Ascending aorta (tissue), 2 donors: ENCODE measurements around the gene BAIAP3. TPM values are rescaled to one million over a fixed set of nuclear protein-coding genes. Genes with fewer than 3 reads are reported as not detected.

ENCODE experiments used
- DNase-seq, 2 donors: peaks; one replicate each; pipeline ENCODE4 v3.0.0-alpha.2; 2019; ENCODE audit warnings: low spot score in 2 of 2
- H3K27ac ChIP-seq, 2 donors: fragments of 200-600 bp; sonication (generic); one replicate each; pipeline ENCODE4 v1.5.1; 2016 to 2017; ENCODE audit warnings: mild to moderate bottlenecking in 1 of 2
- H3K27me3 ChIP-seq: fragments of 200-600 bp; sonication (generic); one replicate; pipeline ENCODE4 v1.5.1; 2017
- H3K36me3 ChIP-seq, 2 donors: fragments of 200-600 bp; sonication (generic); one replicate each; pipeline ENCODE4 v1.5.1; 2016
- H3K4me1 ChIP-seq, 2 donors: fragments of 200-600 bp; sonication (generic); one replicate each; pipeline ENCODE4 v1.5.1; 2016 to 2017; ENCODE audit warnings: mild to moderate bottlenecking in 1 of 2
- H3K4me3 ChIP-seq, 2 donors: fragments of 200-600 bp; sonication (generic); one replicate each; pipeline ENCODE4 v1.5.1; 2016 to 2017; ENCODE audit warnings: mild to moderate bottlenecking in 1 of 2
- H3K9me3 ChIP-seq, 2 donors: fragments of 200-600 bp; sonication (generic); one replicate each; pipeline ENCODE4 v1.5.1; 2016
- intact Hi-C: fragments of 100-400 bp; cut with DNase I; formaldehyde crosslinking; loops from one replicate; pipeline ENCODE4 v1.15.1; 2023
- total RNA-seq: library from RNA; depleted of rRNA; stranded (reverse); fragments of >200 nt; gene quantifications from one replicate; pipeline ENCODE4 v1.1.0, GENCODE V29; 2016
- TF ChIP-seq, protein P1 (sequence below), 3 experiments: fragments of 200-600 bp in 2 of 3; fragments of 450-650 bp in 1 of 3; sonication (generic) in 2 of 3; IDR thresholded peaks; one replicate each; pipeline ENCODE4 v1.5.1; 2016 to 2019; ENCODE audit warnings: antibody characterized with exemption in 3 of 3, mild to moderate bottlenecking in 1 of 3, moderate library complexity in 1 of 3

Gene BAIAP3
- total RNA-seq, 1 donor from 2014 or later, result 0.64 TPM

DNA sequence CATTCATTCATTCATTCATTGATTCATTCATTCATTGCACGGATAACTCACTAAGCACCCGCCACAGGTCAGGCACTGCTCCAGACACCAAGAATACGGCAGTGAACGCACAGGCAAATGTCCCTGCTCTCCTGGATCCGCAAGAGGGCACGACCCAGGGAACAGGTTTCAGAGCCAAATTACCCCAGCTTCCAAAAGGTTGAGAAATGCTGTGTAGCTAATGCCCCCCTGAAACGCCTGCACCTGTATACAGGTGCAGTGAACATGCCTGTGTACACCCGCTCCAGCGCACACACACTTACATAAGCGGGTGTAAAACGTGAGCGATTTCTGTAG, 33.6 kb upstream of the BAIAP3 start:
- Histone ChIP-seq H3K36me3 (no peaks in the 10 kb centered on the region), H3K4me3 (no peak overlapping the region), H3K27ac (no peak overlapping the region), H3K27me3 (peaks cover 9% of the 10 kb centered on the region), H3K9me3 (no peaks in the 10 kb centered on the region), H3K4me1 (peaks cover 0 to 4% of the 10 kb centered on the region in 2 donors)
- TF ChIP-seq, protein P1, sequence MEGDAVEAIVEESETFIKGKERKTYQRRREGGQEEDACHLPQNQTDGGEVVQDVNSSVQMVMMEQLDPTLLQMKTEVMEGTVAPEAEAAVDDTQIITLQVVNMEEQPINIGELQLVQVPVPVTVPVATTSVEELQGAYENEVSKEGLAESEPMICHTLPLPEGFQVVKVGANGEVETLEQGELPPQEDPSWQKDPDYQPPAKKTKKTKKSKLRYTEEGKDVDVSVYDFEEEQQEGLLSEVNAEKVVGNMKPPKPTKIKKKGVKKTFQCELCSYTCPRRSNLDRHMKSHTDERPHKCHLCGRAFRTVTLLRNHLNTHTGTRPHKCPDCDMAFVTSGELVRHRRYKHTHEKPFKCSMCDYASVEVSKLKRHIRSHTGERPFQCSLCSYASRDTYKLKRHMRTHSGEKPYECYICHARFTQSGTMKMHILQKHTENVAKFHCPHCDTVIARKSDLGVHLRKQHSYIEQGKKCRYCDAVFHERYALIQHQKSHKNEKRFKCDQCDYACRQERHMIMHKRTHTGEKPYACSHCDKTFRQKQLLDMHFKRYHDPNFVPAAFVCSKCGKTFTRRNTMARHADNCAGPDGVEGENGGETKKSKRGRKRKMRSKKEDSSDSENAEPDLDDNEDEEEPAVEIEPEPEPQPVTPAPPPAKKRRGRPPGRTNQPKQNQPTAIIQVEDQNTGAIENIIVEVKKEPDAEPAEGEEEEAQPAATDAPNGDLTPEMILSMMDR (IDR thresholded peaks at IDR 0.05), result no peak
- no peak for DNase-seq
- intact Hi-C loops, result no loop called here

DNA sequence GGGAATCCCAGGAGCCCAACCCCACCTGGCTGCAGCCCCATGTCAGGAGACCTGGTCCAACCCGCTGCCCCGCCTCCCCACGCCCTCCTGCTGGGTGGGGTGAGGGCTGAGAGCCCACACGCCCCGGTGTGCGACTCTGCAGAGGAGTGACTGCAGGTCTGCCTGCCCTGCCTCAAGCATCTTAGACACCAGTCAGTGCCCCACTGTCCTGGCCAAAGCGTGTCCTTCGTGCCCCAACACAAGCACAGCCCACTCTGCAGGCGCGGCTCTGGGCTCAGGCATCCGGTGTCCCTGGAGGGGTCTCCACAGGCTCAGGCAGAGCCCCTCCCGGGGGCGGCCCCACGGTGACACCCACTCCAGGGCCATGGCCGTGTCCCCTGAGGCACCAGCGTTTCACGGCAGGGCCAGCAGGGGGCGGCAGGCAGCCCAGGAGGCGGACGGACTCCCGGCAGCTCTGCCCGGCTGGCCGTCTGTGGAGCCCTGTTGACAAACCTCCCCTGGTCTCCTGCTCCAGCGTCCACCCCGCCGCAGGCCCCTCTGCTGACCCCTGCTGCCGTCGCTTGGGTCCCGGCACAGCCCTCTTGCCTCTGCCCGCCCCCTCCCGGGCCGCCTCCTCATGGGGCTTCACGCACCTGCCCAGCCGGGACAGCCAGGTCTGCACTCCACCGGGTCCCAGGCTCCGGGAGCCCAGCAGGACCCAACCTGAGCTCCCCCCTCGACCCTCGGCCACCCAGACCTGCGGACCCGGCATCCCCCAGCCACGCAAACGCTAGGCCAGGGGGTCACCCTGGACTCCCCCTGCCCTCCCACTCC, 32.6 kb upstream of the BAIAP3 start:
- Histone ChIP-seq H3K36me3 (no peaks in the 10 kb centered on the region), H3K27ac (no peak overlapping the region), H3K9me3 (no peaks in the 10 kb centered on the region), H3K4me3 (peak overlapping the region in 1 of 2 donors; percentile 12), H3K4me1 (peaks cover 0 to 4% of the 10 kb centered on the region in 2 donors), H3K27me3 (peaks cover 9% of the 10 kb centered on the region)
- DNase-seq, result peak in 1 of 2 donors; percentile 76
- TF ChIP-seq, protein P1 (IDR thresholded peaks at IDR 0.05), result peak; percentile 50 to 78 (median 69)
- intact Hi-C loops, result no loop called here

DNA sequence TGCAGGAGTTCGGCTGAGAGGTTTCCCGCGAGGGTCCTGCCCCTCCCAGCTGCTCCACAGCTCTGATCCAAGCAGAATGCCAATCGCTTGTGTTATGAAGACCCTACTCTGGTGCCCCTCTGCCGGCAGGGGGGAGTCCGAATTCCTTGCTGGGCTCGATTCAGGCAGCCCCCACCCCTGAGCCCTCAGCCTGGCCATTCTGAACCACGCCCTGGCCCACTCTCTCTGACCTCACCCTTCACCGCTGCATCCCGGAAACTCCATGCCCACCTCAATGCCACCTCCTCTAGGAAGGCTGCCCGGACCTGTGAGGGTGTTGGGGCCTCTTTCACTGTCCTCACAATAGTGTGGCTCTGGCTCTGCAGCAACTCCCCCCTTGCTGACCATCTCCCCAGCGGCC, 31.9 kb upstream of the BAIAP3 start:
- no peaks in the 10 kb centered on the region for H3K9me3 ChIP-seq
- H3K27ac ChIP-seq, result no peak overlapping the region
- H3K4me1 ChIP-seq, result peaks cover 0 to 4% of the 10 kb centered on the region in 2 donors
- DNase-seq, result no peak
- TF ChIP-seq, protein P1 (IDR thresholded peaks at IDR 0.05), result no peak
- H3K36me3 ChIP-seq, result no peaks in the 10 kb centered on the region
- intact Hi-C loops, result no loop called here
- no peak overlapping the region for H3K4me3 ChIP-seq
- H3K27me3 ChIP-seq, result peaks cover 9% of the 10 kb centered on the region

DNA sequence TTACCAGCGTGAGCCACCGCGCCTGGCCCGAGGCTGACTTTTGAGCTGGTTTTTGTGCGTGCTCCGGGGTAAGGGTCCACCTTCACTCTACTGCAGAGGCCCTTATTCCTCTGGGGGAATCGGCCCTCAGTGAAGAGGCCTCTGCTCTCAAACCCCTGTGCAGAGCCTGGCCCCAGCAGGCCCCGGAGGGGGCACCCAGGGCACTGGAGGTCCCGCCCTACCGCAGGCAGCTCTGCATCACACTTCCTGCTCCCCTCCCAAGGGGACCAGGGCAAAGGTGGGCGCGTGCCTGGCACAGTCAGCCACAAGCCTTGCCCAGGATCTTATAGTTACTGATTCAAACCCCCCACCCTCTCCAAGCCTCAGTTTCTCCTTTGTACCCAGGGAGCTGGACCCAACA, 27.6 kb upstream of the BAIAP3 start:
- Histone ChIP-seq H3K4me1 (peaks cover 6 to 7% of the 10 kb centered on the region in 2 donors), H3K4me3 (no peak overlapping the region), H3K36me3 (no peaks in the 10 kb centered on the region), H3K27ac (no peak overlapping the region), H3K27me3 (peaks cover 2% of the 10 kb centered on the region), H3K9me3 (no peaks in the 10 kb centered on the region)
- no peak for DNase-seq
- intact Hi-C loops, result loop anchor here (5.0 kb wide), 1 partner anchor 306 kb away; the partner anchor contains the start of genes CRAMP1 and IFT140
- TF ChIP-seq, protein P1 (IDR thresholded peaks at IDR 0.05), result no peak

DNA sequence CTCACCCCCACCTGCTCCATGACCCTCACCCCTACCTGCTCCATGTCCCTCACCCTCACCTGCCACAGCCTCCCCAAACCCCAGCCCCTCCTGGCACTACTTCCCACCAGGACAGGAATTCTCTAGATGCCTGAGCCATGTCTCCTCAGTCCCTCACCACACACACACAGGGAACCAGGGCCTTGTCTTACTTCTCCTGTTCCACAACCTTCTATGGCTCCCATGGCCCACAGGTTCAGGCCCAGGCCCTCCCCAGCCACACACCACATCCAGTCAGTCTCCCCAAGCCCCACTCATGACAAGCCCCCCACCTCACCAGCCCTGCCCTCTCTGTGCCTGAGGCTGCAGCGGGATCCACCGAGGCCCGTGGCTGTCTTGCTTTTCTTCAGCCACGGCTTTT, 27.1 kb upstream of the BAIAP3 start:
- Histone ChIP-seq H3K9me3 (no peaks in the 10 kb centered on the region), H3K4me1 (peaks cover 9 to 10% of the 10 kb centered on the region in 2 donors), H3K27me3 (no peaks in the 10 kb centered on the region), H3K4me3 (no peak overlapping the region), H3K36me3 (no peaks in the 10 kb centered on the region), H3K27ac (no peak overlapping the region)
- intact Hi-C loops, result loop anchor here (5.0 kb wide), 1 partner anchor 306 kb away; the partner anchor contains the start of genes CRAMP1 and IFT140
- TF ChIP-seq, protein P1 (IDR thresholded peaks at IDR 0.05), result no peak
- DNase-seq, result no peak
